Measurements from ENCODE around the gene TTC21A.

The TTC21A gene

GRCh38 chr3:39144748-39145380 is 37.4 kb downstream of the TTC21A start:
- TF ChIP-seq CTCF (IDR thresholded peaks at IDR 0.05; ENCODE audit: extremely low read depth, missing control alignments), result no peak
- no peak for DNase-seq (ENCODE audit: low spot score)

- DNase-seq (ENCODE audit: low spot score), result no peak
- no peak for TF ChIP-seq CTCF (IDR thresholded peaks at IDR 0.05; ENCODE audit: extremely low read depth, missing control alignments)
Observed at GRCh38 chr3:39146083-39146501, 38.6 kb downstream of the TTC21A start.

GRCh38 chr3:39146611-39147591 is 39.4 kb downstream of the TTC21A start:
- no peak for TF ChIP-seq CTCF (IDR thresholded peaks at IDR 0.05; ENCODE audit: extremely low read depth, missing control alignments)
- DNase-seq (ENCODE audit: low spot score), result peak; percentile 34

GRCh38 chr3:39147711-39148434 is 40.4 kb downstream of the TTC21A start:
- peak; percentile 58 for DNase-seq (ENCODE audit: low spot score)
- TF ChIP-seq CTCF (IDR thresholded peaks at IDR 0.05; ENCODE audit: extremely low read depth, missing control alignments), result no peak

- DNase-seq (ENCODE audit: low spot score), result no peak
- no peak for TF ChIP-seq CTCF (IDR thresholded peaks at IDR 0.05; ENCODE audit: extremely low read depth, missing control alignments)
Observed at GRCh38 chr3:39148435-39149058, 41.1 kb downstream of the TTC21A start.

- TF ChIP-seq CTCF (IDR thresholded peaks at IDR 0.05; ENCODE audit: extremely low read depth, missing control alignments), result no peak
- DNase-seq (ENCODE audit: low spot score), result peak; percentile 34
Observed at GRCh38 chr3:39149059-39149455, 41.6 kb downstream of the TTC21A start.

All from GM20000 (cell line).